ENCODE measurements around the gene KRT38.

KRT38 gene

DNA sequence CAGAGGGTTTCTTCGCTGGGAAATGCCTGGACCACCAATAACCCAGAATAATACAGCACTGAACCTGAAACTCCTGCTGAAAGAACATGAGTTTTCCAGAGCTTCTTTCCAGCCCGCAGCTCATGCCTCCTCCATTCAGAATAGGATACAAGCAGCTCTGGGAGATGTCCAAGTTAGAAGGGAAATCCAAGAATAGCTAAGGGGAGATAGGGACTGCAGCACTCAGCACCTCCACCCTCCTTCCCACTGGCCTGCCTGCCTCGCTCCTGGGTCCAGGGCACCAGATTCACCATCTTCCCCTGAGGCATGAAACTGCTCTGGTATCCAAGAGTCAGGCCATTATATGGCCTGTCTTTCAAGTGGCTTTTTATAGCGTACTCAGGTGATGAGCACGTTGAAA, 47.5 kb downstream of the KRT38 start:
- DNase-seq: no peak

DNA sequence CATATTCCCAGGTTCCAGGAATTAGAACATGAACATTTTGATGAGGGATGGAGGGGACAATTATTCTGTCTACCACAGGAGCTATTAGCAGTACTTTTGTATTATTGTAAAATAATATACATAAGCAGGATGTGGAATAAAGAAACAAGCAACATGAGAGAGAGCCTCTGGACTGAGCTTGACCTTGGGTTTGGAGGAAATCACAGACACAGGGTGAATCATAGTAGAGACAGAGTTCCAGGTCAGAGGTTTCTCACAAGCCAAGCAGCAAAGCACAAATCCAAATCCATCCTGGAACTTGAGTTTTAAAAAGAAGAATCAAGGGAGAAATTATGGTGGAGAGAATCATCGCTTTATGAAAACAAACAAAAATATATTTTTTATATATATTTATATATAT, 48.5 kb downstream of the KRT38 start:
- DNase-seq: no peak

DNA sequence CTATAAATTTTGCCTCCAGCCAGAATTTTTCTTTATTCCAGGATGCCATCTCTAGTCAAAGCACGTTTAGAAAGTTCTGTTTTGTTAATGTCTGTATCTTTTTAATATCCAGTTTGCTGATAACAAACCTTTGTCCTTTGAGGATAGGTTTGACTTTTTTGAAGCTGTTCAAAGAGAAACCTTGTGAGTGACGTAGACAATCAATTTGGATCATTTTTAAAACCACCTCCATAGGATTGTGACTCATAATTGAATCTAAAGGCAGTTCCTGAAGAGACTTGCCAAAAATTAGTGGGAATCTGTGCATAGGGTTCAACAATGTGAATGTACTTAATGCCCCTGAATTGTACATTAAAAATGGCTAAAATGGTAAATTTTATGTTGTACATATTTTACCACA, 49.2 kb downstream of the KRT38 start:
- DNase-seq: no peak

DNA sequence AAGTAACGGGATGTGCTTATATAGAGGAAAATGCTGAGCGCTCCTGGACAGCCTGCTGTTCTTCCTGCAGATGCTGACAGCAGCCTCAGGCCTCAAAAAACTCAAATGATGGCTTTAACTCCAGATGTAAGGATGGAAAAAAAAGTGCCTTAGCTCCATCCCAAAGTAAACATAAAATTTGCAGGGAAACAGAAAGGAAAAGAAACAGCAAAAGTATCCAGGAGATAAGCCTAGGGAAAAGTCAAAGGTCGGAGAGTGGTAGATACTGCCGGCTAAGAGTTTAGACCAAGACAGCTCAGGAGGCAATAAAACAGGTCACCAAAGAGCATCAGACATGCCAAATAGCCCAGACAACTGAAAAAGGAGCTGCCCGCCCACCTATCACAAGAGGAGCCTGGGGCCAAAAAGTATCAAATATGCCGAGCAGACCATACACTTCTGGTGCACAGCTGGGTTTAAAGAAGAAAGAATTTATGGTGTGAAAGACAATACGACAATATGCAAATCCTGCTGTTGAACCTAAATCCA, 50.3 kb downstream of the KRT38 start:
- DNase-seq: no peak

DNA sequence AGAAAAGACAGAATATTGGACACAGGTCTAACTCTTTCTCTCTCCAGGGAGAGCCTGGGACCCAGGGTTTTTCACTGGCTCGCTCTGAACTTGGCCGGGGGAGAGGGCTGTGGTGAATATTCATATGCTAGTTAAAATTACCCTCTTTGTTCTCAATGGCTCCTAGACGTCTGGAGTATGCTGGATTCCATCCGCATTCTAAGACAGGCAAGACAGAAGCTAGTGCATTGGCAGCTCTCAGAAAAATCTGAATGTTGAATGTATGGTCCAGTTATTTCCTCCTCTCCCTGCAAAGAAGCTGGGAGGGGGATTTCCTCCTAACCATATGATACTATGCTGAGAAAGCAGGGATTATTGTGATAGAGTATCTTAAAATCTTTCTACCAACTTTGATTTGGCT, 53.1 kb downstream of the KRT38 start:
- no peak for DNase-seq

DNA sequence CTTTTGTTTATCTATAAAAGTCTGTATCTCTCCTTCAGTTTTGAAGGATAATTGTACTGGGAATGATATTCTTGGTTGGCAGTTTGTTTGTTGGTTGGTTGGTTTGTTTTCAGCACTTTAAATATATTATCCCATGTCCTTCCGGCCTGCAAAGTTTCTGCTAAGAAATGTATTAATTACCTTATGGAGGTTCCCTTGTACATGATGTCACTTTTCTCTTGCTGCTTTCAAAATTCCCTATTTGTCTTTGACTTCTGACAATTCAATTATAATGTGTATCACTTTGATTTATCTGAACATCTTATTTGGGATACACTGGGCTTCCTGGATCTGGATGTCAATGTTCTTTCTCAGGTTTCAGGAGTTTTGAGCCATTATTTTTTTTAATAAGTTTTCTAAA, 54.6 kb downstream of the KRT38 start:
- no peak for DNase-seq

All from stimulated activated CD8-positive, alpha-beta memory T cell treated with anti-CD3 and anti-CD28 coated beads, Interleukin-4, amount 100 ng/mL, for 48 hours (primary cell).